WTC11 (cell line): ENCODE data around the gene SORCS1. TPM values are rescaled to one million over a fixed set of nuclear protein-coding genes. Genes with fewer than 3 reads are reported as not detected.

Experiments
- ATAC-seq: fragments of 200-7000 bp; cut with Tn5 transposase; 2 replicates; pipeline ENCODE4 v1.10.0; 2021; ENCODE audit warnings: mild to moderate bottlenecking, moderate library complexity
- CTCF ChIA-PET: fragments of 300-600 bp; sonication (Branson Sonifier 250); formaldehyde crosslinking; loops from one replicate; lab custom pipeline; 2021; ENCODE audit warnings: antibody characterized with exemption; lab: Charles Lee
- POLR2A ChIA-PET: fragments of 350-600 bp; sonication (Branson Sonifier 250); formaldehyde crosslinking; loops from one replicate; lab custom pipeline; 2021; ENCODE audit warnings: antibody characterized with exemption; lab: Charles Lee
- DNase-seq: peaks from one replicate; pipeline ENCODE4 v3.0.0; 2021; ENCODE audit warnings: low spot score
- H3K27ac Mint-ChIP-seq: 2 replicates; pipeline ENCODE4 v1.8.0; 2021; ENCODE audit warnings: mixed read lengths
- H3K27me3 Mint-ChIP-seq: 2 replicates; pipeline ENCODE4 v1.8.0; 2021; ENCODE audit warnings: low read depth, mild to moderate bottlenecking, moderate library complexity, mixed read lengths
- H3K36me3 Mint-ChIP-seq: 2 replicates; pipeline ENCODE4 v1.8.0; 2021; ENCODE audit warnings: mixed read lengths
- H3K4me1 Mint-ChIP-seq: 2 replicates; pipeline ENCODE4 v1.8.0; 2022; ENCODE audit warnings: mixed read lengths
- H3K4me3 Mint-ChIP-seq: 2 replicates; pipeline ENCODE4 v1.8.0; 2021; ENCODE audit warnings: mild to moderate bottlenecking, moderate library complexity, mixed read lengths
- H3K9me3 Mint-ChIP-seq: 2 replicates; pipeline ENCODE4 v1.8.0; 2021; ENCODE audit warnings: mixed read lengths
- CDX4 ChIP-seq: fragments of 250-450 bp; sonication (Bioruptor Pico); IDR thresholded peaks from 2 replicates; pipeline ENCODE4 v1.9.0; 2021; ENCODE audit warnings: moderate library complexity, mild to moderate bottlenecking, inconsistent platforms, borderline replicate concordance
- CTCF ChIP-seq: fragments of 200-600 bp; IDR thresholded peaks from 2 replicates; pipeline ENCODE4 v1.8.0; 2022; ENCODE audit warnings: antibody characterized with exemption
- ELF4 ChIP-seq: sonication (generic); formaldehyde crosslinking; IDR thresholded peaks from 2 replicates; pipeline ENCODE4 v1.8.1; 2022; ENCODE audit warnings: low read depth, mild to moderate bottlenecking, moderate library complexity, missing genetic modification reagents
- ERG ChIP-seq: fragments of 250-450 bp; sonication (Bioruptor Pico); IDR thresholded peaks from 2 replicates; pipeline ENCODE4 v1.8.0; 2021; ENCODE audit warnings: mild to moderate bottlenecking
- ETV6 ChIP-seq: sonication (generic); formaldehyde crosslinking; IDR thresholded peaks from 2 replicates; pipeline ENCODE4 v1.8.1; 2022; ENCODE audit warnings: mild to moderate bottlenecking, missing genetic modification reagents
- FOXK1 ChIP-seq: sonication (generic); formaldehyde crosslinking; IDR thresholded peaks from 2 replicates; pipeline ENCODE4 v1.8.0; 2022; ENCODE audit warnings: mild to moderate bottlenecking, moderate library complexity, missing genetic modification reagents
- GABPB1 ChIP-seq: sonication (generic); formaldehyde crosslinking; IDR thresholded peaks from 2 replicates; pipeline ENCODE4 v1.8.1; 2023; ENCODE audit warnings: mild to moderate bottlenecking, missing genetic modification reagents
- GTF2I ChIP-seq: fragments of 250-450 bp; sonication (Bioruptor Pico); conservative IDR thresholded peaks from 2 replicates; pipeline ENCODE4 v1.4.0; 2021; ENCODE audit warnings: mild to moderate bottlenecking
- JUN ChIP-seq: sonication (generic); formaldehyde crosslinking; IDR thresholded peaks from 2 replicates; pipeline ENCODE4 v1.8.0; 2023; ENCODE audit warnings: mild to moderate bottlenecking, missing genetic modification reagents
- KAT7 ChIP-seq: sonication (generic); formaldehyde crosslinking; IDR thresholded peaks from 2 replicates; pipeline ENCODE4 v1.8.1; 2023; ENCODE audit warnings: missing genetic modification reagents, mild to moderate bottlenecking, borderline replicate concordance
- MYBL2 ChIP-seq: sonication (generic); formaldehyde crosslinking; IDR thresholded peaks from 2 replicates; pipeline ENCODE4 v1.8.1; 2023; ENCODE audit warnings: mild to moderate bottlenecking, moderate library complexity, missing genetic modification reagents
- RORB ChIP-seq: fragments of 250-450 bp; sonication (Bioruptor Pico); IDR thresholded peaks from 2 replicates; pipeline ENCODE4 v1.9.0; 2021; ENCODE audit warnings: mild to moderate bottlenecking
- SMAD4 ChIP-seq: sonication (generic); formaldehyde crosslinking; IDR thresholded peaks from 2 replicates; pipeline ENCODE4 v1.8.0; 2022; ENCODE audit warnings: mild to moderate bottlenecking, missing genetic modification reagents
- TP53 ChIP-seq: sonication (generic); formaldehyde crosslinking; IDR thresholded peaks from 2 replicates; pipeline ENCODE4 v1.8.1; 2023; ENCODE audit warnings: mild to moderate bottlenecking, missing genetic modification reagents
- ZNF232 ChIP-seq: sonication (generic); formaldehyde crosslinking; IDR thresholded peaks from 2 replicates; pipeline ENCODE4 v1.8.0; 2022; ENCODE audit warnings: mild to moderate bottlenecking, missing genetic modification reagents
- ZNF317 ChIP-seq: sonication (generic); formaldehyde crosslinking; IDR thresholded peaks from 2 replicates; pipeline ENCODE4 v1.8.1; 2023; ENCODE audit warnings: low read depth, mild to moderate bottlenecking, moderate library complexity, missing genetic modification reagents, borderline replicate concordance
- ZSCAN18 ChIP-seq: fragments of 250-450 bp; sonication (Bioruptor Pico); IDR thresholded peaks from 2 replicates; pipeline ENCODE4 v2.1.2; 2022; ENCODE audit warnings: mild to moderate bottlenecking, moderate library complexity
- total RNA-seq: library from RNA; stranded (reverse); gene quantifications from 3 replicates; pipeline ENCODE4 v1.2.3, GENCODE V29; 2021
- TF ChIP-seq, protein P1 (sequence below): sonication (generic); formaldehyde crosslinking; IDR thresholded peaks from 2 replicates; pipeline ENCODE4 v1.8.0; 2022; ENCODE audit warnings: mild to moderate bottlenecking, missing genetic modification reagents
- TF ChIP-seq, protein P2 (sequence below): sonication (generic); formaldehyde crosslinking; IDR thresholded peaks from 2 replicates; pipeline ENCODE4 v1.8.0; 2022; ENCODE audit warnings: mild to moderate bottlenecking, missing genetic modification reagents
- TF ChIP-seq, protein P3 (sequence below): fragments of 250-450 bp; sonication (Bioruptor Pico); IDR thresholded peaks from 2 replicates; pipeline ENCODE4 v1.9.0; 2021; ENCODE audit warnings: mild to moderate bottlenecking, borderline replicate concordance
- TF ChIP-seq, protein P4 (sequence below): sonication (generic); formaldehyde crosslinking; IDR thresholded peaks from 2 replicates; pipeline ENCODE4 v1.8.1; 2022; ENCODE audit warnings: low read depth, mild to moderate bottlenecking, moderate library complexity, missing genetic modification reagents, borderline replicate concordance

The SORCS1 gene
- total RNA-seq, 1 experiment from 2014 or later, result 3.3 TPM

DNA sequence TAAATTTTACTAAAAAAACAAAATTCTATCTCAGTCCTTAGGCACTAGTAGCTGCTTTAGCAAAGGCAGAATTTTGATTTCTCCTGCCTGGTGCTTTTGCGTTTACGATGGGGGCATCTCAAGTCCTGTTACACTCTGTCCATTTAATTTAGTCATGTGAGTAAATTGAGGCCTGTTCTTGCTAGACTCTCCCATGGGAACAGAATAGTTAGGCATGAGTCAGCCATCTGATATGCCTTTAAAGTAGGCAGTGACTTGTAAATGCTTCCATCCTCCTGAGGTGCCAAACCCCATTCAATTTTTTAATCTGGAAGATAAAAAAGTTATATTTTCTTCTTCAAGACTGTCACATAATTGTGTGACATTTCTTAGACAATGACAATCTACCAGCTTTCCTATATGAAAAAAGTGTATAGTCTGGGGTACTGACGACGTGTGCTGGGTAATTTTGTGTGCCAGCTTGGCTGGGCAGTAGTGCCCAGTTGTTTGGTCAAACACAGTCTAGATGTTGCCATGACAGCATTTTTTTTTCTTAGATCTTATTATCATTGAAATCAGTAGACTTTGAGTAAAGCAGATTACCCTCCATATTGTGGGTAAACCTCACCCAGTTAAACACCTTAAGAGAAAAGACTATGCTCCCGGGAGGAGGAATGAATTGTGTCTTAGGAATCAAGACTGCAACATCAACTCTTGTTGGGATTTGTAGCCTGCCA, 603.4 kb downstream of the SORCS1 start:
- TF ChIP-seq, protein P1, sequence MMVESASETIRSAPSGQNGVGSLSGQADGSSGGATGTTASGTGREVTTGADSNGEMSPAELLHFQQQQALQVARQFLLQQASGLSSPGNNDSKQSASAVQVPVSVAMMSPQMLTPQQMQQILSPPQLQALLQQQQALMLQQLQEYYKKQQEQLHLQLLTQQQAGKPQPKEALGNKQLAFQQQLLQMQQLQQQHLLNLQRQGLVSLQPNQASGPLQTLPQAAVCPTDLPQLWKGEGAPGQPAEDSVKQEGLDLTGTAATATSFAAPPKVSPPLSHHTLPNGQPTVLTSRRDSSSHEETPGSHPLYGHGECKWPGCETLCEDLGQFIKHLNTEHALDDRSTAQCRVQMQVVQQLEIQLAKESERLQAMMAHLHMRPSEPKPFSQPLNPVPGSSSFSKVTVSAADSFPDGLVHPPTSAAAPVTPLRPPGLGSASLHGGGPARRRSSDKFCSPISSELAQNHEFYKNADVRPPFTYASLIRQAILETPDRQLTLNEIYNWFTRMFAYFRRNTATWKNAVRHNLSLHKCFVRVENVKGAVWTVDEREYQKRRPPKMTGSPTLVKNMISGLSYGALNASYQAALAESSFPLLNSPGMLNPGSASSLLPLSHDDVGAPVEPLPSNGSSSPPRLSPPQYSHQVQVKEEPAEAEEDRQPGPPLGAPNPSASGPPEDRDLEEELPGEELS (CRISPR knock-in tag), result no peak
- no peak for TF ChIP-seq ELF4 (CRISPR knock-in tag)
- no peak for TF ChIP-seq CTCF
- no peak for TF ChIP-seq GABPB1
- TF ChIP-seq, protein P2, sequence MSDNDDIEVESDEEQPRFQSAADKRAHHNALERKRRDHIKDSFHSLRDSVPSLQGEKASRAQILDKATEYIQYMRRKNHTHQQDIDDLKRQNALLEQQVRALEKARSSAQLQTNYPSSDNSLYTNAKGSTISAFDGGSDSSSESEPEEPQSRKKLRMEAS (CRISPR knock-in tag), result no peak
- TF ChIP-seq ZNF232 (CRISPR knock-in tag), result no peak
- TF ChIP-seq RORB (CRISPR knock-in tag), result no peak
- no peak for TF ChIP-seq MYBL2 (CRISPR knock-in tag)
- TF ChIP-seq, protein P3, sequence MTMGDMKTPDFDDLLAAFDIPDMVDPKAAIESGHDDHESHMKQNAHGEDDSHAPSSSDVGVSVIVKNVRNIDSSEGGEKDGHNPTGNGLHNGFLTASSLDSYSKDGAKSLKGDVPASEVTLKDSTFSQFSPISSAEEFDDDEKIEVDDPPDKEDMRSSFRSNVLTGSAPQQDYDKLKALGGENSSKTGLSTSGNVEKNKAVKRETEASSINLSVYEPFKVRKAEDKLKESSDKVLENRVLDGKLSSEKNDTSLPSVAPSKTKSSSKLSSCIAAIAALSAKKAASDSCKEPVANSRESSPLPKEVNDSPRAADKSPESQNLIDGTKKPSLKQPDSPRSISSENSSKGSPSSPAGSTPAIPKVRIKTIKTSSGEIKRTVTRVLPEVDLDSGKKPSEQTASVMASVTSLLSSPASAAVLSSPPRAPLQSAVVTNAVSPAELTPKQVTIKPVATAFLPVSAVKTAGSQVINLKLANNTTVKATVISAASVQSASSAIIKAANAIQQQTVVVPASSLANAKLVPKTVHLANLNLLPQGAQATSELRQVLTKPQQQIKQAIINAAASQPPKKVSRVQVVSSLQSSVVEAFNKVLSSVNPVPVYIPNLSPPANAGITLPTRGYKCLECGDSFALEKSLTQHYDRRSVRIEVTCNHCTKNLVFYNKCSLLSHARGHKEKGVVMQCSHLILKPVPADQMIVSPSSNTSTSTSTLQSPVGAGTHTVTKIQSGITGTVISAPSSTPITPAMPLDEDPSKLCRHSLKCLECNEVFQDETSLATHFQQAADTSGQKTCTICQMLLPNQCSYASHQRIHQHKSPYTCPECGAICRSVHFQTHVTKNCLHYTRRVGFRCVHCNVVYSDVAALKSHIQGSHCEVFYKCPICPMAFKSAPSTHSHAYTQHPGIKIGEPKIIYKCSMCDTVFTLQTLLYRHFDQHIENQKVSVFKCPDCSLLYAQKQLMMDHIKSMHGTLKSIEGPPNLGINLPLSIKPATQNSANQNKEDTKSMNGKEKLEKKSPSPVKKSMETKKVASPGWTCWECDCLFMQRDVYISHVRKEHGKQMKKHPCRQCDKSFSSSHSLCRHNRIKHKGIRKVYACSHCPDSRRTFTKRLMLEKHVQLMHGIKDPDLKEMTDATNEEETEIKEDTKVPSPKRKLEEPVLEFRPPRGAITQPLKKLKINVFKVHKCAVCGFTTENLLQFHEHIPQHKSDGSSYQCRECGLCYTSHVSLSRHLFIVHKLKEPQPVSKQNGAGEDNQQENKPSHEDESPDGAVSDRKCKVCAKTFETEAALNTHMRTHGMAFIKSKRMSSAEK (CRISPR knock-in tag), result no peak
- TF ChIP-seq, all 79 proteins: peak for 0
- no peak overlapping the region for H3K4me3 Mint-ChIP-seq
- ChIA-PET CTCF (no interaction called here), POLR2A (no interaction called here)
- H3K9me3 Mint-ChIP-seq, result no peaks in the 10 kb centered on the region
- ATAC-seq (no peak), DNase-seq (no peak)
- no peak overlapping the region for H3K27ac Mint-ChIP-seq
- H3K27me3 Mint-ChIP-seq, result peaks cover 5% of the 10 kb centered on the region; the same call in 1 of the 2 replicates
- peaks cover 27% of the 10 kb centered on the region for H3K4me1 Mint-ChIP-seq
- H3K36me3 Mint-ChIP-seq, result no peaks in the 10 kb centered on the region

GRCh38 chr10:106559442-106559841, 605.1 kb downstream of the SORCS1 start:
- ATAC-seq (no peak), DNase-seq (no peak)
- TF ChIP-seq CDX4, result no peak
- TF ChIP-seq ZNF317, result no peak
- no peak for TF ChIP-seq GTF2I (CRISPR knock-in tag)
- no peak for TF ChIP-seq KAT7 (CRISPR knock-in tag)
- TF ChIP-seq JUN, result no peak
- no peak for TF ChIP-seq SMAD4 (CRISPR knock-in tag)
- TF ChIP-seq FOXK1, result no peak
- no peak for TF ChIP-seq ERG (CRISPR knock-in tag)
- TF ChIP-seq, protein P2 (CRISPR knock-in tag), result no peak
- TF ChIP-seq ZSCAN18, result no peak
- TF ChIP-seq ELF4 (CRISPR knock-in tag), result no peak
- no peak for TF ChIP-seq ETV6 (CRISPR knock-in tag)
- TF ChIP-seq ZNF232 (CRISPR knock-in tag), result no peak
- TF ChIP-seq TP53 (CRISPR knock-in tag), result no peak
- TF ChIP-seq, protein P4, sequence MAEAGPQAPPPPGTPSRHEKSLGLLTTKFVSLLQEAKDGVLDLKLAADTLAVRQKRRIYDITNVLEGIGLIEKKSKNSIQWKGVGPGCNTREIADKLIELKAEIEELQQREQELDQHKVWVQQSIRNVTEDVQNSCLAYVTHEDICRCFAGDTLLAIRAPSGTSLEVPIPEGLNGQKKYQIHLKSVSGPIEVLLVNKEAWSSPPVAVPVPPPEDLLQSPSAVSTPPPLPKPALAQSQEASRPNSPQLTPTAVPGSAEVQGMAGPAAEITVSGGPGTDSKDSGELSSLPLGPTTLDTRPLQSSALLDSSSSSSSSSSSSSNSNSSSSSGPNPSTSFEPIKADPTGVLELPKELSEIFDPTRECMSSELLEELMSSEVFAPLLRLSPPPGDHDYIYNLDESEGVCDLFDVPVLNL, result no peak

More at GRCh38 chr10:106559442-106559841, 605.1 kb downstream of the SORCS1 start:
- ChIA-PET CTCF (no interaction called here), POLR2A (no interaction called here)
- Mint-ChIP-seq H3K27ac (no peak overlapping the region), H3K36me3 (no peaks in the 10 kb centered on the region), H3K9me3 (no peaks in the 10 kb centered on the region), H3K4me1 (peaks cover 23% of the 10 kb centered on the region), H3K4me3 (no peak overlapping the region), H3K27me3 (peaks cover 5% of the 10 kb centered on the region; the same call in 1 of the 2 replicates)
